ENCODE measurements around the gene TMEM236.

Gene TMEM236

DNA sequence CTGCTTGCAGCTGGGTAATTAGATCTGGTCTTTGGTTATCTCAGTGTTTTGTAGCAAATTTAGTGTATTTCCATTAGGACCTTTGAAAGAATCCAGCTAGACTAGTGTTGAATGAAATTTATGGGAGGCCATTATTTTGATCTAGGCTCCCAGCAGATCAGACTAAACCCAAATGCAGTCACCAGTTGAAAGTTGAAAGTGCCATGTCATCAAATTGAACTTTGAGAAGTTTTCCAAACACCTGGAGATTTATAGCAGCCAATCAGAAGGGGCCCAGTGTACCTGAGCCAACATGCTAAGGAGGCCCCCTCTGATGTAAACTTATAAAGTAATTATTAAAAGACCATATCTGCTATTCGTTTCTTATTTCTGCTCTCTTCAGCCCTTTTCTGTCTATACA, 11.3 kb upstream of the TMEM236 start:
- DNase-seq (ENCODE audit: low read depth) = no peak

DNA sequence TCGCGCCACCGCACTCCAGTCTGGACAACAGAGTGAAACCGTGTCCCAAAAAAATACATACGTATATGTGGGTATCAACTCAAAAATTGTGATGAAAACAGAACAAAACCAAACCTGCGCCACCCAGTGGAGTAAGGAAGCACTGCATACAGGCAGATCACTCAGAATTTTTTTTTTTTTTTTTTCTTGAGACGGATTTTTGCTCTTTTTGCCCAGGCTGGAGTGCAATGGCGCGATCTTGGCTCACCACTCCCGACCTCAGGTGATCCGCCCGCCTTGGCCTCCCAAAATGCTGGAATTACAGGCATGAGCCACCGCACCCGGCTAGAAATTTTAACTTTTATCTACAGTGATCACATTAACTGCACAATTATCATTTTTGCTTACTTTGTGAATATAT, 9.1 kb upstream of the TMEM236 start:
- DNase-seq (ENCODE audit: low read depth) = peak; percentile 46

DNA sequence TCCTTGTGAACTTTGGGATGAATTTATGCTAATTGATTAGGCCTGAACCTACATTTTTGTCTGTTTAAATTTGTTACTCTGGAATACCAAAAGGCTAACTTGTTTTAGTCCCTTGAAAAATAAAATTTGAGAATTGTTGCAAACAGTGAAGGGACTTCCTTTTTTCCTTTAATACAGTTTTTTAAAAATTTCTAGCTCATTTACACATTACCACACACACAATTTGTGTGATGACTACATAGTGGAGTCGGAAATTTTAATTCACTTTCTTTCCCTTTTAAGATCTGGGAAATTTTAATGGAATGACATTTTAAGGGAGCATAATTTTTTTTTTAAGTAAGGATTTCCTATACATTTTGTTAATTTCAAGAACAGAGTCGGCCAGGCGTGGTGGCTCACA, 8.6 kb upstream of the TMEM236 start:
- DNase-seq (ENCODE audit: low read depth) = no peak

DNA sequence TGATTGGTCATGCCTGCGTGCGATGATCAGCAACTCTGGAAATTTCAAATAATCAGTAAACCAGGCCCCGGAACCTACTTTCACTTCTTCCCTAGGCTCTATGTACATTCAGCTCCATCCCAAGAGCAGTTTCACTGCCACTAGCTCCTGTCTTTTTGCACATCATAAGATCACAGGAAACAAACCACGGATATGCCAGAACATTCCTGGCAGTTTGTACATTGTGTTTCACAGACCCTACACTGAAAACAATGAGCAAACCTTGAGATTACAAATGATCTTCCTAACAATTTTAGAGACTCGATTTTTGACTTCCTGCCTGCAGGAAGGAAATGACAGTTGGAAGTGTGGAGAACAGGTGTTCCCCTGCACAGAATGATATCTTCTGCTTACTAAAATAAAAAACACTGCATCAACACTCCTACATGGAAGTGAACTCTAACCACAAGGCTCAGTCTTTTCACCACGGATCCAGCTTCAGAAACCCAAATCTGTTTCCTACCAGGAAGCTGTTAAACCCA, 7.6 kb upstream of the TMEM236 start:
- DNase-seq (ENCODE audit: low read depth) = no peak

GRCh38 chr10:17747883-17748550, 4.0 kb upstream of the TMEM236 start:
- DNase-seq (ENCODE audit: low read depth) = peak; percentile 60

DNA sequence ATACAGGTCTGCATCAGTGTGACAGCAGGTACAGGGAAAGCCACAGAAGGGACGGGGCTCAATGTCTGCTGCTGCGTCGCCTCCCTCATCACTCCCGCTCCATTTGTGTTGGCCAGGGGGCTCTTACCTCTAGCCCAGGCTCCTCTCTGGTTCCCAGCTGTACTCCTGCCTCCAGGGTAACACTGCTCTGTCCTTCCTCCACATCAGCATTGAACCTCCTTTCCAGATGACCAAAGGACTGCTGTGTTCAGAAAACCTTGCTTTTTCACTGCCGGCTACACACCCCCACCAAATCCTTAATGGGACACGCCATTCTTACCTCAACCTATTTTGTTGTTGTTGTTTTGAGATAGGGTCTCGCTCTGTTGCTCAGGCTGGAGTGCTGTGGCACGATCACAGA, 2.1 kb upstream of the TMEM236 start:
- no peak for DNase-seq (ENCODE audit: low read depth)

- no peak for DNase-seq (ENCODE audit: low read depth)
These were observed 4.7 kb downstream of the TMEM236 start for GRCh38 chr10:17756557-17757217.

GRCh38 chr10:17758200-17758599, 6.2 kb downstream of the TMEM236 start:
- no peak for DNase-seq (ENCODE audit: low read depth)

DNA sequence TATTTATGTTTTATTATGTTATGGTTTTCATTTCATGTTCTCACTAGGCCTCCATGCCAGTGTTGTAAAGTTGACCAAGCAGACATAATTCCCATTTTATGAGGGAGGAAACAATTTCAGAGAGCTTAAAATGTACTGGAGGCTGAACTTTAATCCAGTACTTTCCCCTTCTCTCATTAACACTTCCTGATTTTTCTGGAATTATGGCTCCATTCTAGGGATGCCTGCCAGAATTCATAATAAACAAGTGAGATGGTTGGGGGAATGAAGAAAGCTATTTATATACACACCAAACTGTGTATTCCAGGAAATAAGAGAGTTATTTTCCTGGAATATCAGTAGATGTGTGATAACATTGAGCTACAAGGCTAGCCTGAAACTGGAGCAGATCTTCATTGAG, 6.9 kb downstream of the TMEM236 start:
- DNase-seq (ENCODE audit: low read depth) = no peak

DNA sequence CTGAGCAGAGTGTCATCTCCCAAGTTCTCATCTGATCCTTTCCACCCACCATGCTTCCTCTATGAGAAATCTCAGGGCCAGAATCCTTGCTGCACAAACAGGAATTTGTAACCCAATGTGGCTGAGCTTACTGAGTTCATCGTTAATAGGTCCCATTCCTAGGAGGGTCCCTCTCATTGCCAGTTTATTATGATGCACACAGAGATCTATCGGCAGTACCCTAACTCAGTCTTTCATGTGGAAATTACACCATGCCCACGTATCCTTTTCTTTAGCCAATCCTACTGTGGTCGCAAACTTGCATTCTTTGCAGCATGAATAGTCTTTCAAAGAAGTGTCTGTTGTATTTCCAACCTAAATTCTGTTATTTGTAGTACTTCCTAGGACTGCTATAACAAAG, 12.1 kb downstream of the TMEM236 start:
- DNase-seq (ENCODE audit: low read depth) = no peak

DNA sequence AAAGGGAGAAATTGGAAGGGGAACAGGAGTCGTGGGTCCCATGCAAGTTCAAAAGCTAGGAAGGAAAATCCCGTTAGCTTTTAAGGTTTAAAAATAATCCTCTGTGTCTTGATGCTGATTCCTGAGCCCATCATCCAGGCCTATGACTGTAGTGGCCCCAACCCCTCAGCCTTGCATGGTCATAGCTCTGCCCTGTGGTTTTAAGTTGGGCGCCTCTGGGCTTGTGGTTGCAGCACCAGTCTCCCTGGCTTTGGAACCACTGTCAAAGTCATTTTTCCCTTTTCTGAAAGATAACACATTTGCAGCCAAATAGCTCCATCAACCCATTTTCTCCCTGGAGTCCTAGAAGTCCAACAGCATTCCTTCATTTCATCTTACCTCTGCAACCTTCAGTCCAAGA, 13.6 kb downstream of the TMEM236 start:
- DNase-seq (ENCODE audit: low read depth) = no peak

- no peak for DNase-seq (ENCODE audit: low read depth)
These were observed 14.7 kb downstream of the TMEM236 start for GRCh38 chr10:17766731-17767130.

GRCh38 chr10:17768496-17768895, 16.5 kb downstream of the TMEM236 start:
- DNase-seq (ENCODE audit: low read depth) = no peak

DNA sequence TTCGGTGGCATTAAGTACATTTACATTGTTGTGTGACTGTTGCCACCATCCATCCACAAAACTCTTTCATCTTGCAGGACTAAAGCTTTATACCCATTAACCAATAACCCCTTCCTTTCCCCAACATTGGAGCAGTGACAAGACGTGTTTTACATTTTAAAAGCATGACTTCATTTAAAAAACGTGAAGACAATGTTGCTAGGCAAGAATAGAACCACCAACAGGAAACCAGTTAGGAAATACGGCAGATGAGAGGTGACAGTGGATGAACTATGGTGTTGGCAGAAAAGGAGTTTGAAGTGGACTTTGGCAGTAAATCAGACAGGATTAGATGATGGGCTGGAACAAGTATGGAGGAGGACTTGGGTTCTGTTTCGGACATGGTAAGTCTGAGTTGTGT, 17.0 kb downstream of the TMEM236 start:
- no peak for DNase-seq (ENCODE audit: low read depth)

DNA sequence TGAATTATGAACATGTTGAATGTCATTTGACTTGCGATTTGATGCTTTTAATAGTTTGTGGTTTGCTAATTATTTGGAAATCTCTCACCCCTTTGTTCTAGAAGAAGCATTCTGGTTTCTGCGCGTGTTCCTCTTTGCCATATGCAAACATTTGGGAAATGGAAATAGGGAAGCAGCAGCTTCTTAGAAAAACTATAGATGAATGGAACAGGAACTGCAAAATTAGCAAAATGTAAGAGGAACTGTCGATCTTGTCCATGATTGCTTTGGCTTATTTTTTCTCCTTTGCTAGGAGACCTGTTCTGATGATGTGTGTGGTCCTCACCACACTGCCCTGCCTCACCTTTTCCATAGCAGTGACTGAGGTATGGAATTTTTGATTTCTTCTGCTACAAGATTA, 19.0 kb downstream of the TMEM236 start:
- DNase-seq (ENCODE audit: low read depth) = no peak

DNA sequence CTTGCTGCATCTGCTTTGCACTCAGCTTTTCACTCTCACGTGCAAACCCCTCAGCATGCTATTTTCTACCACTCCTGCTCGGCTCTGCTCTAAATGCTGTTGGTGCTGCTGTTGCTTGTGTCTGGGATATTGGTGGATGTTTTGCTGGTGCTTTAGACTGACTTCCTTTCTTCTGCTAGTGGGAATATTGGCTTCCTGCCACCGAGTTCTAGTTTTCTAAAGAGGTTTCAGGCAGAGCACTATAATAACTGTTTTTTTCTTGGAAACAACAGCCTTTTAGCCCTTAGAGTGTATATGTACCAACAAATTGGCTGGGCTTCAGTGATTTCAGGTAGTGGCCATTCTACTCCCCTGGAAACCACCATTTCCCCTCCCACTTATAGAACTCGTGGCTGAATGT, 27.8 kb downstream of the TMEM236 start:
- no peak for DNase-seq (ENCODE audit: low read depth)

DNA sequence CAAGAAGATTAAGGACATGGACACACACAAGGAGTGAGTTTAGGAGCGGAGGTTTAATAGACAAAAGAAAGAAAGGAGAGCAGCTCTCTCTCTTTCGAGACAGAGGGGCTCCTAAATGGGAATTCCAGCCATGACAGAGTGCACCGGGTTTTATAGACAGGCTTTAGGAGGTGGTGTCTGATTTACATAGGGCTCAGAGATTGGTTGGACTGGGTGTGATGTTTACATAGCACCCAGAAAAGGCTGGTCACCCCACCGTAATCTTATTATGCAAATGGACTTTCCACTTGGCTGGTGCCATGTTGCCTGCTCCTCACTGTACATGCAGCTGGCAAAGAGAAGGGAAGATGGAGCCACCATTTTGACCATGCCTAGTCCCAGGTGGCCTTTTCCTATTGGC, 28.7 kb downstream of the TMEM236 start:
- no peak for DNase-seq (ENCODE audit: low read depth)

DNA sequence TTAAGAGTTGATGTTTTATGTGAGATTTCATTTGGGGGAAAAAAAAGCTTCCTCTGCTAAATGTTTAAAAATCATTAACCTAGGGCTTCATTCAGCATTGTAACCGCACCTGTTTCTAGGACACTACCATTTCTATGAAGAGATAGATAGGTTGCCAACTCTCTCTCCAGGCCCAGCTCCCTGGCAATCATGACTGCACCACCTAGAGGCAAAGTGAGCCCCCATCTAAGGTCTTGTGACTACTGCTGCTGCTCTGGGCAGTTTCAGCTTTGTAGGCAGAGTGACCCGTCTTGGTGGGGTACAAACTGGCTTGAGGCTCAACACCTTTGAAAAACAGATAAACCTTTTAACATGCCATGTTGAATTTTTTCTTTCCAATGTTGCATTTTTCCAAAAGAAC, 29.9 kb downstream of the TMEM236 start:
- no peak for DNase-seq (ENCODE audit: low read depth)

GRCh38 chr10:17782921-17783665, 31.1 kb downstream of the TMEM236 start:
- peak; percentile 40 for DNase-seq (ENCODE audit: low read depth)

- no peak for DNase-seq (ENCODE audit: low read depth)
These were observed 31.8 kb downstream of the TMEM236 start for GRCh38 chr10:17783751-17784150.

GRCh38 chr10:17784688-17785087, 32.7 kb downstream of the TMEM236 start:
- no peak for DNase-seq (ENCODE audit: low read depth)

GRCh38 chr10:17785276-17785930, 33.4 kb downstream of the TMEM236 start:
- DNase-seq (ENCODE audit: low read depth) = peak; percentile 25

Data from fibroblast of gingiva (primary cell).